Lower leg skin (tissue), 4 donors: ENCODE results near the gene CD200R1. TPM values are rescaled to one million over a fixed set of nuclear protein-coding genes. Genes with fewer than 3 reads are reported as not detected.

Experiments
- DNase-seq, 2 donors: peaks; one replicate each; pipeline ENCODE4 v3.0.0-alpha.2; 2019; ENCODE audit warnings: low spot score in 2 of 2
- H3K4me3 ChIP-seq: fragments of 200-600 bp; sonication (generic); 2 replicates; pipeline ENCODE4 v1.5.1; 2017; ENCODE audit warnings: mild to moderate bottlenecking, low read depth; ENCODE audit not compliant: poor library complexity, severe bottlenecking
- CTCF ChIP-seq, 3 donors: fragments of 450-650 bp; IDR thresholded peaks; one replicate each; pipeline ENCODE4 v1.5.1; 2016; ENCODE audit warnings: antibody characterized with exemption in 3 of 3, mild to moderate bottlenecking in 3 of 3, moderate library complexity in 2 of 3
- POLR2A ChIP-seq, 2 donors: fragments of 450-650 bp; IDR thresholded peaks; one replicate each; pipeline ENCODE4 v1.6.1; 2016 to 2017; ENCODE audit warnings: antibody characterized with exemption in 2 of 2, mild to moderate bottlenecking in 1 of 2, moderate library complexity in 1 of 2
- WGBS, 2 donors: methylation state at CpG; one replicate each; pipeline ENCODE4 v1.1.5; 2018; 5-methylcytosine and 5-hydroxymethylcytosine counted together
- intact Hi-C: fragments of 100-400 bp; cut with DNase I; formaldehyde crosslinking; loops from one replicate; pipeline ENCODE4 v1.15.0; 2023; ENCODE audit warnings: low total_unique reads
- total RNA-seq, 4 donors: library from RNA; depleted of rRNA; stranded (reverse); fragments of >200 nt; gene quantifications; one replicate each; pipeline ENCODE4 v1.1.0, GENCODE V29; 2016

CD200R1 gene
- total RNA-seq, result 1 to 10 TPM in 3 of 4 donors, not detected in 1; 1.1 to 5.9 (median 1.8) TPM

GRCh38 chr3:112974894-112975293, at the start of gene CD200R1:
TSS of gene CD200R1 (minus strand) at chr3:112975103. CDS start at chr3:112974857, 246 bp downstream.
- TF ChIP-seq POLR2A (IDR thresholded peaks at IDR 0.05) (no peak), CTCF (IDR thresholded peaks at IDR 0.05) (no peak)
- intact Hi-C loops, result loop anchor here (5.0 kb wide), 1 partner anchor 333 kb away; the partner anchor contains the start of gene CCDC80
- no peak for DNase-seq
- WGBS, 2 donors, result 37 to 40% methylated on average over 5 of the region's 5 CpGs
- no peak within 1 kb of the TSS for H3K4me3 ChIP-seq

- TF ChIP-seq POLR2A (IDR thresholded peaks at IDR 0.05) (no peak), CTCF (IDR thresholded peaks at IDR 0.05) (no peak)
- WGBS, 2 donors, result 48 to 67% methylated on average over 2 of the region's 2 CpGs
- no peak for DNase-seq
- no peak overlapping the region for H3K4me3 ChIP-seq
- intact Hi-C loops, result no loop called here
Measured at GRCh38 chr3:113021471-113021870, 46.6 kb upstream of the CD200R1 start.

GRCh38 chr3:113019182-113020137, 44.6 kb upstream of the CD200R1 start:
- 4% methylated on average over 39 to 47 of the region's 63 CpGs for WGBS, 2 donors
- peak overlapping the region; percentile 91 for H3K4me3 ChIP-seq
- intact Hi-C loops, result no loop called here
- TF ChIP-seq POLR2A (IDR thresholded peaks at IDR 0.05), result no peak
- TF ChIP-seq CTCF (IDR thresholded peaks at IDR 0.05), result no peak
- peak; percentile 85 to 97 for DNase-seq

GRCh38 chr3:113018536-113019181, 43.8 kb upstream of the CD200R1 start:
- 1 to 2% methylated on average over 13 of the region's 13 CpGs for WGBS, 2 donors
- TF ChIP-seq CTCF (IDR thresholded peaks at IDR 0.05) (no peak), POLR2A (IDR thresholded peaks at IDR 0.05) (no peak)
- intact Hi-C loops, result no loop called here

GRCh38 chr3:113013593-113013992, 38.7 kb upstream of the CD200R1 start:
- intact Hi-C loops, result no loop called here
- DNase-seq, result no peak
- H3K4me3 ChIP-seq, result no peak overlapping the region
- TF ChIP-seq POLR2A (IDR thresholded peaks at IDR 0.05), result no peak
- no peak for TF ChIP-seq CTCF (IDR thresholded peaks at IDR 0.05)

More at GRCh38 chr3:113018536-113019181, 43.8 kb upstream of the CD200R1 start:
- no peak for DNase-seq
- H3K4me3 ChIP-seq, result peak overlapping the region; percentile 91
